OCI-LY1 (cell line): ENCODE data around the gene AMHR2.

Experiments used
- H2AFZ ChIP-seq: fragments of 200-600 bp; sonication (generic), shearing (Covaris generic); 2 replicates; pipeline ENCODE4 v1.6.0; 2014; ENCODE audit warnings: antibody characterized with exemption, mild to moderate bottlenecking, low read length
- H3F3A ChIP-seq: fragments of 200-600 bp; sonication (generic), shearing (Covaris generic); 2 replicates; pipeline ENCODE4 v1.6.0; 2014; ENCODE audit warnings: mild to moderate bottlenecking, antibody characterized with exemption, low read length, moderate library complexity; ENCODE audit not compliant: insufficient read depth
- H3K27ac ChIP-seq: fragments of 200-600 bp; sonication (generic); 2 replicates; pipeline ENCODE4 v1.5.1; 2014; ENCODE audit warnings: low read length, mixed run types, mild to moderate bottlenecking, low read depth; ENCODE audit not compliant: poor library complexity, severe bottlenecking
- H3K27me3 ChIP-seq: fragments of 200-600 bp; sonication (generic); 2 replicates; pipeline ENCODE4 v1.6.0; 2014; ENCODE audit warnings: antibody characterized with exemption, mild to moderate bottlenecking, low read length, moderate library complexity; ENCODE audit not compliant: insufficient read depth
- H3K36me3 ChIP-seq: fragments of 200-600 bp; sonication (generic); 2 replicates; pipeline ENCODE4 v1.6.1; 2014; ENCODE audit warnings: mild to moderate bottlenecking, antibody characterized with exemption, low read length, moderate library complexity, mixed read lengths; ENCODE audit not compliant: insufficient read depth
- H3K4me1 ChIP-seq: fragments of 200-600 bp; sonication (generic); 2 replicates; pipeline ENCODE4 v1.5.1; 2014; ENCODE audit warnings: mild to moderate bottlenecking, low read length, moderate library complexity; ENCODE audit not compliant: insufficient read depth, severe bottlenecking
- H3K4me2 ChIP-seq: fragments of 200-600 bp; sonication (generic), shearing (Covaris generic); 2 replicates; pipeline ENCODE4 v1.6.1; 2014; ENCODE audit warnings: low read length
- H3K4me3 ChIP-seq: fragments of 200-600 bp; sonication (generic); 2 replicates; pipeline ENCODE4 v1.5.1; 2014; ENCODE audit warnings: low read length, low read depth, mild to moderate bottlenecking, mixed read lengths; ENCODE audit not compliant: poor library complexity, severe bottlenecking
- H3K79me2 ChIP-seq: fragments of 200-600 bp; shearing (Covaris generic); 2 replicates; pipeline ENCODE4 v1.6.1; 2016; ENCODE audit warnings: mixed run types, low read length, mixed read lengths; ENCODE audit not compliant: insufficient read depth
- H3K9ac ChIP-seq: fragments of 200-600 bp; sonication (generic), shearing (Covaris generic); 2 replicates; pipeline ENCODE4 v1.6.1; 2014; ENCODE audit warnings: mild to moderate bottlenecking, low read length, mixed read lengths
- H3K9me2 ChIP-seq: fragments of 200-600 bp; sonication (generic), shearing (Covaris generic); 2 replicates; pipeline ENCODE4 v1.6.1; 2014; ENCODE audit warnings: low read depth, mild to moderate bottlenecking, low read length, mixed read lengths
- H3K9me3 ChIP-seq: fragments of 200-600 bp; shearing (Covaris generic); 2 replicates; pipeline ENCODE4 v1.6.1; 2014; ENCODE audit warnings: low read length, mixed read lengths
- H4K20me1 ChIP-seq: fragments of 200-600 bp; sonication (generic), shearing (Covaris generic); 2 replicates; pipeline ENCODE4 v1.6.0; 2016; ENCODE audit warnings: mild to moderate bottlenecking, low read length; ENCODE audit not compliant: insufficient read depth
- EZH2 ChIP-seq: fragments of 200-600 bp; sonication (generic), shearing (Covaris generic); IDR thresholded peaks from 2 replicates; pipeline ENCODE4 v1.8.0; 2017; ENCODE audit warnings: borderline replicate concordance, mixed run types, mild to moderate bottlenecking, antibody characterized with exemption, low read length, moderate library complexity, mixed read lengths
- TF ChIP-seq, protein P1 (sequence below): fragments of 200-600 bp; sonication (generic), shearing (Covaris generic); IDR thresholded peaks from 2 replicates; pipeline ENCODE4 v1.5.1; 2017; ENCODE audit warnings: mild to moderate bottlenecking, antibody characterized with exemption, low read length, moderate library complexity, mixed read lengths

Gene AMHR2

DNA sequence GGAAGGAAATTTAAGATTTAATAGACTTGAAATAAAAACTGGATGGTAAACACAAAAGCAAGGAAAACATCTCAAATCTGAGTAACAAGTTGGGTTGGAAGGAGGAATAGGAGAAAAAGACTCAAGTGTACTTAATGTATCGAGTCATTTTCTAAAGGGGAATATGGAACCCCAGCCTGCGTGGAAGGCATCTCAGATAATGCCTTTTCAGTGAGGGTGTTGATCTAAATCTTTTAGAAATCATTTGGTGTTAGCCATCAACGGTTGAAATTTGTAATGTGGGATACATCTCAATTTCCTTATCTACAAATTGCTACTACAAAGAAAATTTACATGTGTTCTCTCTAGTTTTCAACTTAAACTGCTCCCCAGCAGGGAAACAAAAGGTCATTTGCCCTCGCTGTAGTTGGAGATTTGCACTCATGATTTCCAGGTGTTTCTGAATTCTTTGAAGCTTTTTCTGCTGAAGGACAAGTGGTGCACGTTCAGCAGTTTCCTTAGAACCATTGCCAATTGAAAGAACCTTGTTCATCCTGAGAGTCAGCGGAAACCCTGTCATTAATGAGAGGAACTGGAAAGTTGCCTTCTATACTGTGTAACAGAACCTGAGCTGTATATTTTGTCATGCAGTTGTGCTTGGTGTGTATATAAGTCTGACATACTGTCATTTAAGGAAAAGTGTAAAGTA is 30.4 kb downstream of the AMHR2 start:
- Histone ChIP-seq H2AFZ (no peak overlapping the region), H3K4me3 (peak overlapping the region; percentile 99), H4K20me1 (peaks cover 19% of the 10 kb centered on the region), H3K27ac (no peak overlapping the region), H3K27me3 (no peaks in the 10 kb centered on the region), H3K9me2 (no peaks in the 10 kb centered on the region), H3K9ac (peak overlapping the region; percentile 100), H3K4me1 (peaks cover 34% of the 10 kb centered on the region), H3F3A (no peaks in the 10 kb centered on the region), H3K9me3 (no peaks in the 10 kb centered on the region), H3K36me3 (peaks cover 68% of the 10 kb centered on the region), H3K79me2 (peaks cover 38% of the 10 kb centered on the region), H3K4me2 (peak overlapping the region; percentile 99)
- TF ChIP-seq EZH2, result no peak
- TF ChIP-seq, protein P1, sequence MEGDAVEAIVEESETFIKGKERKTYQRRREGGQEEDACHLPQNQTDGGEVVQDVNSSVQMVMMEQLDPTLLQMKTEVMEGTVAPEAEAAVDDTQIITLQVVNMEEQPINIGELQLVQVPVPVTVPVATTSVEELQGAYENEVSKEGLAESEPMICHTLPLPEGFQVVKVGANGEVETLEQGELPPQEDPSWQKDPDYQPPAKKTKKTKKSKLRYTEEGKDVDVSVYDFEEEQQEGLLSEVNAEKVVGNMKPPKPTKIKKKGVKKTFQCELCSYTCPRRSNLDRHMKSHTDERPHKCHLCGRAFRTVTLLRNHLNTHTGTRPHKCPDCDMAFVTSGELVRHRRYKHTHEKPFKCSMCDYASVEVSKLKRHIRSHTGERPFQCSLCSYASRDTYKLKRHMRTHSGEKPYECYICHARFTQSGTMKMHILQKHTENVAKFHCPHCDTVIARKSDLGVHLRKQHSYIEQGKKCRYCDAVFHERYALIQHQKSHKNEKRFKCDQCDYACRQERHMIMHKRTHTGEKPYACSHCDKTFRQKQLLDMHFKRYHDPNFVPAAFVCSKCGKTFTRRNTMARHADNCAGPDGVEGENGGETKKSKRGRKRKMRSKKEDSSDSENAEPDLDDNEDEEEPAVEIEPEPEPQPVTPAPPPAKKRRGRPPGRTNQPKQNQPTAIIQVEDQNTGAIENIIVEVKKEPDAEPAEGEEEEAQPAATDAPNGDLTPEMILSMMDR, result no peak

DNA sequence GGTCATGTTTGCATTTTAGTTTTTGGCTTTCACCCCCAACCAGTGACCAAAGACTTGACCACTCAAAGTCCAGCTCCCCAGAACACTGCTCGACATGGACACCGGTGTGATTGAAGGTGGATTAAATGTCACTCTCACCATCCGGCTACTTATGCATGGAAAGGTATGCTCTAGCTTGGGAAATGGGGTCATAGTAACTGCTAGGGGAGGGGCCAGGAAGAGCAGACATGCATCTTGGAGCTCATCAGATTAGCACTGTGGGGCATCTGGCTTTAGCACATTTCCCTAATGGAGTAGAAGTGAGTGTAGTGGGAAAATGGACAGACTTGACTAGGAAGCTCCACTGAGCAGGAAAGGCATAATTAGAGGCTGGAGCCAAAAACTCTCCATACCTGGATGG is 31.1 kb downstream of the AMHR2 start:
- Histone ChIP-seq H3K36me3 (peaks cover 74% of the 10 kb centered on the region), H3K4me2 (no peak overlapping the region), H3K79me2 (peaks cover 38% of the 10 kb centered on the region), H3K4me3 (no peak overlapping the region), H3F3A (no peaks in the 10 kb centered on the region), H3K4me1 (peaks cover 34% of the 10 kb centered on the region), H3K27ac (no peak overlapping the region), H3K9ac (no peak overlapping the region), H4K20me1 (peaks cover 19% of the 10 kb centered on the region), H3K9me3 (no peaks in the 10 kb centered on the region), H3K27me3 (no peaks in the 10 kb centered on the region), H3K9me2 (no peaks in the 10 kb centered on the region), H2AFZ (no peak overlapping the region)
- TF ChIP-seq EZH2, result no peak
- TF ChIP-seq, protein P1, result no peak

DNA sequence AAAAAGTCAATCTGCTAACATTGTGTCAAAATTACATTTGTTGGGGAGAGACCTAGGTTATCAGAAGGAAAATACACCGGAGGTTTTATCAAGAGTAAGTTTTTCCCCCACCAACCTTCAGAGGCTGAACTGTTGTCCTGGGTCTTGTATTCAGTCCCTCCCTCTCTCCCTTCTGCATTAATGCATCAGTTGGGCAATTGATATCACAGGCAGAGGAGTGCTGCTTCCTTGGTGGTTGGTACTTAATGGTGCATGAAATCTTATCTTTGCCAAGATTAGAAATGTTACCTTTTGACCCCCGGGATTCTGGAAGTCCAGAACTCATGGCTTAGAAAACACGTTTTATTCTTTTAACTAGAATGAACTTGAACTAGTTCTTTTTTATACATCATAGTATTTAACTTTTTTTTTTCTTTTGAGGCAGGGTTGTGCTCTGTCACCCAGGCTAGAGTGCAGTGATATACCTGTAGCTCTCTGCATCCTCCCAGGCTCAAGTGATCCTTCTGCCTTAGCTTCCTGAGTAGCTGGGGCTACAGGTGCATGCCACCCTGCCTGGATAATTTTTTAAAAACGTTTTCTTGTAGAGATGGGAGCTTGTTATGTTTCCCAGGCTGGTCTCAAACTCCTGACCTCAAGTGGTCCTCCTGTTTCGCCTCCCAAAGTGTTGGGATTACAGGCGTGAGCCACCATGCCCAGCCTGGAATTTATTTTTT is 33.2 kb downstream of the AMHR2 start:
- H3K27me3 ChIP-seq, result no peaks in the 10 kb centered on the region
- no peak overlapping the region for H3K4me2 ChIP-seq
- no peak overlapping the region for H3K27ac ChIP-seq
- H4K20me1 ChIP-seq, result peaks cover 19% of the 10 kb centered on the region
- H3K36me3 ChIP-seq, result peaks cover 95% of the 10 kb centered on the region
- no peak overlapping the region for H2AFZ ChIP-seq
- H3K4me1 ChIP-seq, result peaks cover 23% of the 10 kb centered on the region
- no peaks in the 10 kb centered on the region for H3K9me3 ChIP-seq
- no peaks in the 10 kb centered on the region for H3K9me2 ChIP-seq
- H3K79me2 ChIP-seq, result peaks cover 38% of the 10 kb centered on the region
- no peak overlapping the region for H3K4me3 ChIP-seq
- H3K9ac ChIP-seq, result no peak overlapping the region
- TF ChIP-seq EZH2, result no peak
- TF ChIP-seq, protein P1, result no peak
- H3F3A ChIP-seq, result no peaks in the 10 kb centered on the region
